ENCODE results near the gene OR4D11. TPM values are rescaled to one million over a fixed set of nuclear protein-coding genes. Genes with fewer than 3 reads are reported as not detected.
"Not testable (repeated sequence)": the region's sequence is repeated elsewhere in the genome, so short reads cannot be mapped to it uniquely, and the experiment has no call there.

Gene OR4D11
- total RNA-seq, 4 donors from 2014 or later = not detected

DNA sequence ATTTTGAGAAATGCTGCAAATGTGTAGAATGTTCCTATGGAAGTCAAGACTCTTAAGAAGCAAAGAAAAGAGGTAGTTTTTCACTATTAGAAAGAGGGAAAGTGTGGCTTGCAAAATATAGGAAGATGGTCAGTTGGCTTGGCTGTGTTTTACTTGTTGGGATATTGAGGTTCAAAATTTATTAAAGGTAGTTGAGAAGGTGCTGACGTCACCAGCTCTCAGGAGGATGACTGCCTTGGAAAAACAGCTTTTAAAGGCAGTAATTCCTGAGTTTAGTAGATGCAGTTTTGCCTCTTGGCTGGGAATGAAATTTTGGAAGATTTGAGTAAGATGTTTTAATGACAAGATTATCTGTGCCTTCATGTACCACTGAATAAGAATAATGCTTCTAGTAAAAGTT is 8.3 kb downstream of the OR4D11 start:
- Histone ChIP-seq H3K27me3 (no peaks in the 10 kb centered on the region), H3K4me1 (no peaks in the 10 kb centered on the region), H3K4me3 (no peak overlapping the region), H3K36me3 (no peaks in the 10 kb centered on the region), H3K27ac (no peak overlapping the region), H3K9me3 (no peaks in the 10 kb centered on the region)
- WGBS, 2 donors = 46 to 50% methylated on average over 1 of the region's 1 CpG
- no peak for DNase-seq
- TF ChIP-seq POLR2A (IDR thresholded peaks at IDR 0.05) = no peak
- TF ChIP-seq, protein P1, sequence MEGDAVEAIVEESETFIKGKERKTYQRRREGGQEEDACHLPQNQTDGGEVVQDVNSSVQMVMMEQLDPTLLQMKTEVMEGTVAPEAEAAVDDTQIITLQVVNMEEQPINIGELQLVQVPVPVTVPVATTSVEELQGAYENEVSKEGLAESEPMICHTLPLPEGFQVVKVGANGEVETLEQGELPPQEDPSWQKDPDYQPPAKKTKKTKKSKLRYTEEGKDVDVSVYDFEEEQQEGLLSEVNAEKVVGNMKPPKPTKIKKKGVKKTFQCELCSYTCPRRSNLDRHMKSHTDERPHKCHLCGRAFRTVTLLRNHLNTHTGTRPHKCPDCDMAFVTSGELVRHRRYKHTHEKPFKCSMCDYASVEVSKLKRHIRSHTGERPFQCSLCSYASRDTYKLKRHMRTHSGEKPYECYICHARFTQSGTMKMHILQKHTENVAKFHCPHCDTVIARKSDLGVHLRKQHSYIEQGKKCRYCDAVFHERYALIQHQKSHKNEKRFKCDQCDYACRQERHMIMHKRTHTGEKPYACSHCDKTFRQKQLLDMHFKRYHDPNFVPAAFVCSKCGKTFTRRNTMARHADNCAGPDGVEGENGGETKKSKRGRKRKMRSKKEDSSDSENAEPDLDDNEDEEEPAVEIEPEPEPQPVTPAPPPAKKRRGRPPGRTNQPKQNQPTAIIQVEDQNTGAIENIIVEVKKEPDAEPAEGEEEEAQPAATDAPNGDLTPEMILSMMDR (IDR thresholded peaks at IDR 0.05) = no peak
- intact Hi-C loops (cut with DNase I) = no loop called here

- H3K4me1 ChIP-seq; intact Hi-C loops (cut with DNase I); H3K27ac ChIP-seq; H3K36me3 ChIP-seq; H3K27me3 ChIP-seq; H3K4me3 ChIP-seq; DNase-seq; H3K9me3 ChIP-seq: not testable (repeated sequence)
- 35 to 49% methylated on average over 2 of the region's 2 CpGs for whole genome bisulfite sequencing, 2 donors
These were observed 16.8 kb downstream of the OR4D11 start for GRCh38 chr11:59520139-59520538.

- no peak for DNase-seq
- intact Hi-C loops (cut with DNase I) = no loop called here
- no peak overlapping the region for H3K4me3 ChIP-seq
- H3K9me3 ChIP-seq = no peaks in the 10 kb centered on the region
- H3K36me3 ChIP-seq = no peaks in the 10 kb centered on the region
- WGBS, 2 donors = 74 to 85% methylated on average over 5 of the region's 5 CpGs
- TF ChIP-seq POLR2A (IDR thresholded peaks at IDR 0.05) = no peak
- TF ChIP-seq, protein P1 (IDR thresholded peaks at IDR 0.05) = no peak
- H3K27me3 ChIP-seq = no peaks in the 10 kb centered on the region
- H3K27ac ChIP-seq = no peak overlapping the region
- no peaks in the 10 kb centered on the region for H3K4me1 ChIP-seq
These were observed 17.4 kb downstream of the OR4D11 start for GRCh38 chr11:59520741-59521140.

DNA sequence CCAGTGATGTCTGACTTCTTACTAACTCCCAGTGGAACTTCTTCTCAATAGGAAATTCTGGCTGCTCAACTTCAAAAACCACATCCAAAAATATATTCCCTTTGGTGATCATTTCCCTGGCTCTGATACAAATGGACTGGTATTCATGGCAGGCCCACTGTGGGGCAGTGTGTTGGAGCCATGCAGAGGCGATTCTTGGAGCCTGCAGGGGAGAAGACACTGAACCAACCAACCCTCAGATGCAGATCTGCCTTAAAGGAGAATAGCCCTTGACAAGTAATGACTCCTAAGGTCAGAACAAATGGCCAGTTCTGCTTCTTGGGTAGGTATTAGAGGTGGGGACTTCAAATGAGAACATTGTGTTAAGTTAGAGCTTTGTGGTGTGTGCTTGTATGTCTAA is 20.2 kb downstream of the OR4D11 start:
- no peaks in the 10 kb centered on the region for H3K27me3 ChIP-seq
- no peak for DNase-seq
- no peak for TF ChIP-seq POLR2A (IDR thresholded peaks at IDR 0.05)
- TF ChIP-seq, protein P1 (IDR thresholded peaks at IDR 0.05) = no peak
- no peak overlapping the region for H3K27ac ChIP-seq
- 0% methylated on average over 1 of the region's 1 CpG; no CpG with 5 or more reads in 1 of the 2 donors for WGBS, 2 donors
- H3K9me3 ChIP-seq = no peaks in the 10 kb centered on the region
- no peaks in the 10 kb centered on the region for H3K36me3 ChIP-seq
- no peaks in the 10 kb centered on the region for H3K4me1 ChIP-seq
- H3K4me3 ChIP-seq = no peak overlapping the region
- intact Hi-C loops (cut with DNase I) = no loop called here

DNA sequence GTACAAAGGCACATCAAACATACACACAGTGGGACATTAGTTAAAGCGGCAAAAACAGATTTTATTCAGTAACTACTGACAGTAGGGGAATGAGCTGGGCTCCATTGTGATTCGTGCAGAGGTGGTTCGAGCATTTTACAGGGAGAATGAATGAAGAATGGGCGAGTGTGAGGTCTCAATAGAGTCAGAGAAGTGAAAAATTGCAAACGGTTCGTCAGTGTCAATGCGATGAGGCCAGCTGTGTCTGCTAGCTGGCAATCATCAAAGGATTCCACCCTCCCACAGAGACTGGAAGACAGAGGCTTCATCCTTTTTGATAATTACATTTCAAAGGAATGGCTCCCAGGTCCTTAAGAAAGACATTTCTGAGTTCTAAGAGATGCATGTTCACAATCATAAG is 25.3 kb downstream of the OR4D11 start:
- Histone ChIP-seq H3K36me3 (no peaks in the 10 kb centered on the region), H3K9me3 (no peaks in the 10 kb centered on the region), H3K4me1 (no peaks in the 10 kb centered on the region), H3K27me3 (no peaks in the 10 kb centered on the region), H3K27ac (no peak overlapping the region), H3K4me3 (no peak overlapping the region)
- intact Hi-C loops (cut with DNase I) = no loop called here
- no peak for TF ChIP-seq POLR2A (IDR thresholded peaks at IDR 0.05)
- TF ChIP-seq, protein P1 (IDR thresholded peaks at IDR 0.05) = no peak
- 44 to 53% methylated on average over 7 of the region's 7 CpGs for WGBS, 2 donors
- DNase-seq = no peak

DNA sequence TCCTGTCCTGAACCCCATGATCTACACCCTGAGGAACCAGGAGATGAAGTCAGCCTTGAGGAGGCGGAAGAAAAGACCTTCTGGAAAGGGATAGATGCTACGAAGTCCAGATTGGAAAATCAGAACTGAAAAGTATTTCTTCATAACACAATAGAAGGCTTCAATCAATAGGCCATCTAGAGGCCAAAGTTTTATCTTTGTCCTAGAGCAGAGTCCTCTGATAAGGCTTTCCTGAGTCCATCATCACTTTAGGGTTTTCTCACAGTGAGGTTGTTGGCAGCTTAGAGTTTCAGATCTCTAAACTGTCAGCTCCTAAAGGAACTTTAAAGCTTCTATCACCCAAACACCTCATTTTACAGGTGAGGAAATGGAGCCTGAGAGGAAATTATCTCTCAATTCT is 29.2 kb downstream of the OR4D11 start:
- H3K27ac ChIP-seq = no peak overlapping the region
- TF ChIP-seq, protein P1 (IDR thresholded peaks at IDR 0.05) = no peak
- no peak for TF ChIP-seq POLR2A (IDR thresholded peaks at IDR 0.05)
- DNase-seq = no peak
- H3K4me3 ChIP-seq = no peak overlapping the region
- peaks cover 0 to 12% (median 1%) of the 10 kb centered on the region in 3 donors for H3K4me1 ChIP-seq
- H3K36me3 ChIP-seq = no peaks in the 10 kb centered on the region
- intact Hi-C loops (cut with DNase I) = loop anchor here (10.0 kb wide), 1 partner anchor 142 kb away; no protein-coding TSS in a partner anchor
- WGBS, 2 donors = 62 to 90% methylated on average over 2 of the region's 2 CpGs
- no peaks in the 10 kb centered on the region for H3K9me3 ChIP-seq
- no peaks in the 10 kb centered on the region for H3K27me3 ChIP-seq
